Measurements from ENCODE around the gene RAD51B.
"Not testable (repeated sequence)": the region's sequence is repeated elsewhere in the genome, so short reads cannot be mapped to it uniquely, and the experiment has no call there.

RAD51B gene

DNA sequence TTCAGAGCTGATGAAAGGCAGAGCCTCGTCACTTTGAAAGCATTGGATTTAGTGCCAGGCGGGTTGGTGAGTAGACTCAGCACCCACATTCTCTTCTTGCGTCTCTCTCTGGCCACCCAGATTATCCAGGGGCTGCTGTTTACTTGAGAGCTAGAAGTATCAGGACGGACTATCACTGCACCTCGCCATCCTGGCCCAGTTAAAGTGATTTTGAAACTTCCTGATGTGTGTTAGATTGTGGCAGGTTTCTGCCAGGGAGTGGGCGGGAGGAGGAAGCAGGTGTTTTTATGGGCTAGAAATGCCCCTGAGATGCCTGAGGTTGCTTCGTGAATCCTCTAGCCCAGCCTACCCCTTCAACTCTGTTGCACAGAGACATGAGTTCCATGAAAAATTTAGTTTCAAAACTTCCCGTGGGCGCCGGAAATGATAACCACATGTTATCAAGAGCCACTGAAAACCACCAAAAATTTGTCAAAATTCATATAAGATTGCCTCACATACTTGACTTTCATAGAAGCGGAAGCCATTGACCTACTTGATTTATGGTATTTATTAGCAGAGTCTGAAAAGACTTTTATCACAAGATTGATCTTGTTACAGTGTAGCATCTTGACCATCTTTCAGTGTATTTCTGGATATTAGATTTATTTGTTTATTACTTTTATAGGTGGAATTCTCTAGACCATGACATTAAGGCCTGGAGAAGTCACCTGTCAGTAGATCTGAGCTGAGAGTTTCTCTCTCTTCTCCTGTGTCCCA is 466.0 kb downstream of the RAD51B start:
- peak; percentile 69 for DNase-seq

DNA sequence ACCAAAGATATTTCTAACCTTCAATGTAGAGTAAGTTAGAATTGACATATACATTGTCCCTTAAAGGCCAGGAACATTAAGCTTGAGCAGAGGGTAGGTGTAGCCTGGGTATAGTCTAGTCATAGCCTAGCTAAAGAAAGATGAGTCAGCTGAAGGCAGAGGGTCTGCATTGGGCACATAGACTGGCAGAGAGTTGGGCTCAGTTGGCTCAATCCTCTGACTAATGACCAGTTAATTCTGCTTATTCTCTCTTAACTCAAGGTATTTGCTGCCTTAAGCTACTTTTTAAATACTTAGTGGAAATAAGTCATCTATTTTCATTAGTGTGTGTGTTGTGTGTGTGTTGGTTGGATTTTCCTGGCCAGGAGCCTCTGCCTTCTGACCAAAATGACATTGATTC is 467.1 kb downstream of the RAD51B start:
- no peak for DNase-seq

GRCh38 chr14:68289452-68289851 is 469.9 kb downstream of the RAD51B start:
- not testable (repeated sequence) for DNase-seq

- DNase-seq, result no peak
Measured at GRCh38 chr14:68291820-68292219, 472.2 kb downstream of the RAD51B start.

DNA sequence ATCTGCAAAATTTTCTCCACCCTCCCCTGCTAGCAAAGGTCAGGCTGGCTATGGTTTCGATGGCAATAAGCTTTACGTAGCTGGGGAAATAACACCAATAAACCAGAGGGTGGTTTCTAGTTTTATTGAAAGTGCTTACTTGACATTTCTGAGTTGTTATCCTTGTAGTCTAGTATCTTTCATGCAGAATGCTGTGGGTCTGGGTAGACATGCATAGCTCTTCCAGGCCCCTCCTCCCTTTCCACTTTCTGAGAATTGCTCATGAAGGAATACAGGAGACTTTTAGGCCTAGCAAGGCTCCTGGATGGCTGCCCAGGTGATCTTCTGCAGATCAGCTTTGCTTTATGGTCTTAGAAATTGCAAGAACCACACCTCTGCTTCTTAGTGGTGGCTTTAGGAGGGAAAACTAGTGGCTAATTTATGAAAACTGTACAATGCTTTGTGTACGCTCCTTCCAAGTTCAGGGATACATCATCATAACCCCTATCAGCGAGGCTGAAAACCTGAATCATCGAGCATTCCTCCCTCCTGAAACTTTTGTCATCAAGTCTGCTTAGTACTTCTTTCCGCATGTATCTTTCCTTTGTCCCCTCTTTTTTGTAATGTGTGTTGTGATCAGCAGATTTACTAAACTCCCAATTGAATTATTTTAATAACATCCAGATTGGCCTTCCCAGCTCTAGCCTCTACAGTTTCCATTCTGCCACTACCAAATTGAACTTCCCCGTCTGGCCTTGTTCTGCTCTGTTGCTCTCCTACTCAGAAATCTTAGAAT is 473.0 kb downstream of the RAD51B start:
- no peak for DNase-seq

- DNase-seq, result no peak
Measured at GRCh38 chr14:68293404-68293803, 473.8 kb downstream of the RAD51B start.

DNA sequence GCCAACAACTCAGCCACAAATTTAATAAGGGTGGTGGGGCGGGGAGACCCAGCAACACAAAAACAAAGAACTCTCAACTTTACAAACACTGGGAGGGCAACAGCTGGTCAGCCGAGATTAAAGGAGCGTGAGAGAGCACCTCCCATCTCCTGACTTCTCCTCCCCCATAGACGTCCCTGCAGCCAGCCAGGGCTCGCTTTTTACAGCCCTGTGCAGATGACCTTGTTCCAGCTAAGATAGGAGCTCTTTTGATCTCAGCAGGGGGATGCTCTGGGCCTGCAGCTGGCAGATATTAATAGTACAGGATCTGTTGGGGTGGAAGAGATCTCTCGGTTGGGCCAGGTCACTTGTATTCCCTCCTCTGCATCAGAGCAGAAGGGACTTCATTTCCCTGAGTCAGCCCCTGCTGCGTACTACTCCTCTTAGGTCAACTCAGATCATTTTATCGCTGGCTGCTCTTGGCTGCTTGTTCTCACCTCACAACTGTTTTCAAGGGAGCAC is 475.8 kb downstream of the RAD51B start:
- DNase-seq, result no peak

- no peak for DNase-seq
Measured at GRCh38 chr14:68297039-68297438, 477.5 kb downstream of the RAD51B start.

DNA sequence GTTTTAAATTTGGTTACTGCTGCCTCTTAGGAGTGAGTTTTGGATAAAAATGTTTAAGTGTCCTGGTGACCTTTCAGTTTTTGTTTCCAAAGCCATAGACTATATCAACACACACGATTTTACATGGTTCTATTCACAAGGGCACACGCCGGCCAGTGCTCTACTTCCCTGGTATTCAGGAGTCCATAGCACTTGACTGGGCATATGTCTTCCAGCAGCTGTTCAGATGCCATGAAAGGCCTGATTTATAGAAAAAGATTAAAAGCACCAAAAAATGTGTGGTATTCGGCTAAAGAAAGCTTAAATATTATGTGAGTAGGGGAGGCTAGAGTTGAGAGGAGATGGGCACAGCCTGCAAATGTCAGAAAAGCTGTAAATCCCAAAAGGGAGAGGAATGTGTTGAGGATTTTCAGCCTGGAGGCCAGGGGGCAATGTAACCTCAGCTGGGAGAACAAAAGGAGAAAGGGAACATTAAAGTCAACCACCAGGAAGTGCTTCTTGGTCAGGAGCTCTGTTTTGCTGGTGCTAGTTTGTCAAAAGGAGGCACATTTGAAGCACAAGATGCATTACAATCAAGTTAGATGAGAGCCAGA is 478.4 kb downstream of the RAD51B start:
- no peak for DNase-seq

- no peak for DNase-seq
Measured at GRCh38 chr14:68300608-68301007, 481.0 kb downstream of the RAD51B start.

- DNase-seq, result no peak
Measured at GRCh38 chr14:68301219-68301618, 481.6 kb downstream of the RAD51B start.

- not testable (repeated sequence) for DNase-seq
Measured at GRCh38 chr14:68302938-68303337, 483.4 kb downstream of the RAD51B start.

DNA sequence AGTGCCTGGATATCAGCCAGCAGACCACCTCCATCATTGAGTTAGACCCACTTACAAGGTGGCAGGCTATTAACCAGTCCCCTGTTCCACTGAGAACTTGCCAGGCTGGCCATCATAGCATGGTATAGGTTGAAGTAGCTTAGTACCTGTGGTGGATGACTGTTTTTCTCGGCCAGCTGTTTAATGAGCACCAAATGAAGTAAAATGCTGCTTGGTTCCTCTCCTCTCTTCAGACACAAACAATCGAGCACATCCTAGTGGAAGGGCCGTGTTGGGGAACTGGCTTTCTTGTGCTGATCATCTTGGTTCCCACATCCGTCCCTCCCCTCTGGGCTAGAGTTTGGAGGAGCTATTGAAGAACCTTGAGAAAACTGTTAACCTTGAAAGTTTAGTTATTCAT is 486.2 kb downstream of the RAD51B start:
- DNase-seq, result no peak

DNA sequence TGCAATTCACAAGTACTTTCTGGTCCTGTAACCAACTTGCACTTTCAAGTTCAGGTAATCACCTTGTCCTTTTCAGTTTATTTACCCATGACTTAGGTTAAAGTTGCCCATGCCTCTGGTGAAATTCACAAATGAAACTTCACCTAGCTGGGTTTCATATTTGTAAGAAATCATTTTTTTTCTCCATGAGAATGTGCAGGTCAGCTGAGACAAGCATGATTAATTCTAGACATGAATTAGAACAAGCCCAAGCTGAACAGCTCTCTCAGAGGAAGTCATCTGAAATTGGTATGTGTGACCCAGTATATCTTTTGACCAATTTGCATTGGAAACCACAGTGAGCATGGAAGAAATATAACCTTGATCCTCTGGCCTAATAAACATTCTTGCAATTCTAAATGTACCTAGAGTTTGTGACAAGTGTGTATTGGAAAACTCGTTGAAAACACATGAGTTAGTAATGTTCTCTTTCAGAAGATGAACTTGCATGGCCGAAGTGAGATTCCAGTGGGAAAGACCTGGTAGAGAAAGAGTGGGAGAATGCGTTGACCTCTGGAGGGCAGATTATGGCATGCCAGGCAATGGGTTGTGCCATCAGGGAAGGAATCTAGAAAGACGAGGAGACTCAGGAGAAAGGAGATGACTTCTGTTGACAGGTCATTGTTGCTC is 486.8 kb downstream of the RAD51B start:
- DNase-seq, result no peak

- DNase-seq, result no peak
Measured at GRCh38 chr14:68306934-68307789, 487.6 kb downstream of the RAD51B start.

GRCh38 chr14:68307790-68308168 is 488.2 kb downstream of the RAD51B start:
- no peak for DNase-seq

GRCh38 chr14:68308726-68309520 is 489.3 kb downstream of the RAD51B start:
- DNase-seq, result no peak

DNA sequence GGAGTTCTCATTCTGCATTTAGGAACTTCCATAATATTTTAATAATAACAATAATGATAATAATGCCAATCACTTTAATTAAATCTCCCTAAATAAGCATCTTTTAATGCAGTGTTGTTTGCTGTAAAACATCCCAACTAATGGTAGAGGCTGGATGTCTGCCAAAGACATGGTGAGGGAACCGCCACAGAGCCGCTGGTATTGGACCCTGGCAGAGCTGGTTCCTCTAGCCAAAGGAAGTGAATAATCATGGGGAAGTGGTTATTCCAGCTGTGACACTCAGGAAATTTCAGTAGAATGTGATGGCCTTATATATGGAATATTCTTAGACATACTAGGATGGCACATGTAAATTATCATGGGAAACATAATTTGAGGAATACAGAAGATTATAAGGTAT is 490.0 kb downstream of the RAD51B start:
- DNase-seq, result no peak

GRCh38 chr14:68312300-68312699 is 492.7 kb downstream of the RAD51B start:
- DNase-seq, result no peak

DNA sequence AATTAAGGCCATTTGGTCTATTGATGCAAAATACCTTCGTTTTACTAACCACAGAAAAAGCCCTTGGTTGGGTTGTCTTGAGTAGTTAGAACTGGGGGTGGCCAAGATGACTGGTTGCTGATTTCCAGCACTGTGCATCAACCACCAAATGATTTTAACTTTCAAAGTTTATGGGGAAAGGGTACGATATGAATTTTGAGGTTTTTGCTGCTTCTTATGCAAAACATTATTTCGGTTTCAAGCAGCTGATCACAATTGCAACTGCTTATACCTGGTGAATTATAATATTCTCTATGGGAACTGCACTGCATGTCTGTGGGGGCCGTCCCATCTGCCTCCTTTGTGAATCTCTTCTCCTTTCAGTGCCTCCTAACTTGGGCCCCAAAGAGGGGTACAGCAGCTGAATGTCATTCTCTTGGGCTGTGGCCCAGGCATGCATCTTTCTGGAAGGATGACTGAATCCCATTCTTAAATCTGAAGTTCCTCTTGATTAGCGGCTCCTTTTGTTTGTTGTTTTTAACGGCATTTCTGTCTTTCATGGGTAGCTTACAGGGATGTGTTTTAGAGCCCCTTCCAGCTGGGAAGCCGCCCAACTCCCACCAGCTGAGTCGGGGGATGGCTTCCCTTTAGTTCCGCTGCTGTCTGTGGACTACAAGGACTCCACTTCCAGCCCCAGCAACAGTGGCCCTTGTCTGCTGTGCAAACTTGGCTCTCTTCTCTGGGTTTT is 493.5 kb downstream of the RAD51B start:
- no peak for DNase-seq

DNA sequence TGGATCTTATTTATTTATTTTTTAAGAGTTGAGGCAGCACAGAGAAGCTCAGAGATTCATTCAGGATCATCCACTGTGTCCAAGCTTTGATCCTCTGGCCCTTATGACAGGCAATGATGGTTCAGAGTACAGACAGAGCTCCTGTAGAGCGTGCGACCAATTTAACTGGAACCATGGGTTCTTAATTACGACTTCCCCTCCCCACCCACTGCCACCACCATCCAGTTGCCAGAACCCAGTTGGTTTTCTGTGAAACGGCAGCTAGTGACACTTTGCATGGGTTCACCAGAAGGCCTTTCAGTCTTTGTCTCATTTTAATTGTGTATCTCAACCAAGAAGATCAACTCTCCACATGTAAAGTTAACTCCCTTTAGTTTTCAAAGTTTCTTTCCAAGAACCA is 495.1 kb downstream of the RAD51B start:
- no peak for DNase-seq
